Endodermal cell (in vitro differentiated cells): ENCODE measurements around the gene CACTIN. TPM values are rescaled to one million over a fixed set of nuclear protein-coding genes. Genes with fewer than 3 reads are reported as not detected.

Experiments used
- DNase-seq: peaks from one replicate; pipeline ENCODE4 v3.0.0-alpha.2; 2017
- H3K27ac ChIP-seq: 2 replicates; pipeline ENCODE4 v1.5.1; 2013; ENCODE audit warnings: mild to moderate bottlenecking, low read depth, low read length, moderate library complexity
- H3K27me3 ChIP-seq: 2 replicates; pipeline ENCODE4 v1.6.1; 2013; ENCODE audit warnings: mild to moderate bottlenecking, low read length, moderate library complexity; ENCODE audit not compliant: insufficient read depth, control insufficient read depth, poor library complexity, severe bottlenecking
- H3K36me3 ChIP-seq: 2 replicates; pipeline ENCODE4 v1.7.0; 2013; ENCODE audit warnings: mild to moderate bottlenecking, low read length, moderate library complexity; ENCODE audit not compliant: control insufficient read depth, insufficient read depth
- H3K4me1 ChIP-seq: one replicate; pipeline ENCODE4 v1.7.0; 2013; ENCODE audit warnings: low read length; ENCODE audit not compliant: control insufficient read depth, insufficient read depth
- H3K4me3 ChIP-seq: 2 replicates; pipeline ENCODE4 v1.5.1; 2013; ENCODE audit warnings: mild to moderate bottlenecking, low read length, moderate library complexity
- H3K9ac ChIP-seq: 2 replicates; pipeline ENCODE4 v1.6.1; 2013; ENCODE audit warnings: mild to moderate bottlenecking, low read length, moderate library complexity; ENCODE audit not compliant: poor library complexity, severe bottlenecking; ENCODE audit errors: extremely low read depth
- H3K9me3 ChIP-seq: 2 replicates; pipeline ENCODE4 v1.6.1; 2013; ENCODE audit warnings: mild to moderate bottlenecking, low read length, moderate library complexity; ENCODE audit not compliant: control insufficient read depth
- H3K27ac Mint-ChIP-seq: 2 replicates; pipeline ENCODE4 v1.8.0; 2020; ENCODE audit warnings: mixed read lengths
- H3K27me3 Mint-ChIP-seq: 2 replicates; pipeline ENCODE4 v1.8.0; 2021; ENCODE audit warnings: mild to moderate bottlenecking, mixed read lengths; ENCODE audit not compliant: insufficient read depth
- H3K36me3 Mint-ChIP-seq: 2 replicates; pipeline ENCODE4 v1.8.0; 2020; ENCODE audit warnings: low read depth, mixed read lengths
- H3K4me1 Mint-ChIP-seq: 2 replicates; pipeline ENCODE4 v1.8.0; 2020; ENCODE audit warnings: mixed read lengths
- H3K4me3 Mint-ChIP-seq: 2 replicates; pipeline ENCODE4 v1.8.0; 2020; ENCODE audit warnings: mild to moderate bottlenecking, moderate library complexity, mixed read lengths
- H3K9me3 Mint-ChIP-seq: 2 replicates; pipeline ENCODE4 v1.8.0; 2020; ENCODE audit warnings: mild to moderate bottlenecking, mixed read lengths
- WGBS, 2 experiments: methylation state at CpG; one replicate each; pipeline versions ENCODE4 v1.1.5 to v1.1.7; 2013; ENCODE audit warnings: missing lambda C conversion rate in 2 of 2, mixed read lengths in 1 of 2; ENCODE audit not compliant: insufficient coverage in 1 of 2, insufficient read length in 1 of 2; 5-methylcytosine and 5-hydroxymethylcytosine counted together
- total RNA-seq, 2 donors: library from RNA; stranded (reverse); fragmentation: NEBNext Ultra II Directional in 1 of 2; extraction: Animal tissue kit (Norgen Biotek cat#: 25700) in 1 of 2; gene quantifications; 2 replicates in 1 of 2; 3 replicates in 1 of 2; pipeline ENCODE4 v1.2.1, GENCODE V29; 2021
- TF ChIP-seq, protein P1 (sequence below): fragments of 200-600 bp; sonication (generic); conservative IDR thresholded peaks from 2 replicates; pipeline ENCODE4 v1.5.0; 2021; ENCODE audit warnings: antibody characterized with exemption, mild to moderate bottlenecking

CACTIN gene
- total RNA-seq, 2 donors from 2014 or later, result 31.5 to 33.5 TPM

DNA sequence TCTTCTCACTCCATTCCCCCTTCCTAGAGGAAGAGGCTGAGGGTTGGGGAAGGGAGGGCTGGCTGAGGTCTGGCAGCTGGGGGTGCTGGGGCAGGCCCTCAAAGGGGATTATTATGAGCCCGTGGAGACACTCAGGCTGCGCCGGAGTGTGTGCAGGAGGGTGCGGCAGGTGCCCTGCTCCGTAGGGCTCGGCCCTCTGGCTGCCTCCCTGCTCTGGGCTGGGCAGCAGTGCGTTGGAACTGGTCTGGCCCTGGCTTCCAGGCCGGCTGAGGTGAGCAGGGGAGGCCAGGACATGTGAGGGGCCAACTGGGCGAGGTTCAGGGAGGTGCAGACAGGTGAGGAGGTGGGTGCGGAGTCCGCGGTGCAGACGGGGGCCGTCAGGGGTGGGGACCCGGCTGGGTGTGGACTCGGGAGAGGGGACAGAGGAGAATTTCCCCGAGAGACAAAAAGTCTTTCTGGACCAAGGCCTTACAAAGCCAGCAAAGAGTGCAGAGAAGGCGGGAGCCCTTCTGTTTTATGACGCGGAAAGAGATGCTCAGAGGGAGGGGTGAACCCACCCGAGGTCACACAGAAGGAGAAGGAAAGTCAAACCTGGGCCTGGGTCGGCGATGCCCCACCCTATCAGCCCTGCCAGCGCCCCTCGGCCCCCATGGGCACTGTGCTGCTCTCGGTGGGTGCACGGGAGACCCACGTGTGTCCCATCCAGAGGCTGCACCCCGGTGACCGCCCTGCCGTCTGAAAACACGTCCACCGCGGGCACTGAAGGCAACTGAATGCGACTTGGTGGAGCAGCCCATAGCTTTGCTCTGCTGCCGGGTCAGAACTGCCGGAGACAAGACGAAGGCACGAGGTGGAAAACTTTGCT, 42.7 kb upstream of the CACTIN start:
- H3K27me3 ChIP-seq, result no peaks in the 10 kb centered on the region
- no peak overlapping the region for H3K4me3 ChIP-seq
- Mint-ChIP-seq H3K4me3 (no peak overlapping the region), H3K9me3 (no peaks in the 10 kb centered on the region), H3K27me3 (no peaks in the 10 kb centered on the region), H3K4me1 (peaks cover 11% of the 10 kb centered on the region), H3K27ac (peak overlapping the region; percentile 44), H3K36me3 (peaks cover 3% of the 10 kb centered on the region)
- TF ChIP-seq, protein P1, sequence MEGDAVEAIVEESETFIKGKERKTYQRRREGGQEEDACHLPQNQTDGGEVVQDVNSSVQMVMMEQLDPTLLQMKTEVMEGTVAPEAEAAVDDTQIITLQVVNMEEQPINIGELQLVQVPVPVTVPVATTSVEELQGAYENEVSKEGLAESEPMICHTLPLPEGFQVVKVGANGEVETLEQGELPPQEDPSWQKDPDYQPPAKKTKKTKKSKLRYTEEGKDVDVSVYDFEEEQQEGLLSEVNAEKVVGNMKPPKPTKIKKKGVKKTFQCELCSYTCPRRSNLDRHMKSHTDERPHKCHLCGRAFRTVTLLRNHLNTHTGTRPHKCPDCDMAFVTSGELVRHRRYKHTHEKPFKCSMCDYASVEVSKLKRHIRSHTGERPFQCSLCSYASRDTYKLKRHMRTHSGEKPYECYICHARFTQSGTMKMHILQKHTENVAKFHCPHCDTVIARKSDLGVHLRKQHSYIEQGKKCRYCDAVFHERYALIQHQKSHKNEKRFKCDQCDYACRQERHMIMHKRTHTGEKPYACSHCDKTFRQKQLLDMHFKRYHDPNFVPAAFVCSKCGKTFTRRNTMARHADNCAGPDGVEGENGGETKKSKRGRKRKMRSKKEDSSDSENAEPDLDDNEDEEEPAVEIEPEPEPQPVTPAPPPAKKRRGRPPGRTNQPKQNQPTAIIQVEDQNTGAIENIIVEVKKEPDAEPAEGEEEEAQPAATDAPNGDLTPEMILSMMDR, result no peak
- WGBS, 2 experiments, result 90 to 93% methylated on average over 30 to 39 of the region's 39 CpGs
- no peaks in the 10 kb centered on the region for H3K4me1 ChIP-seq
- no peak overlapping the region for H3K9ac ChIP-seq
- peak overlapping the region; percentile 36 for H3K27ac ChIP-seq
- peaks cover 5% of the 10 kb centered on the region for H3K36me3 ChIP-seq
- DNase-seq, result peak; percentile 43
- no peaks in the 10 kb centered on the region for H3K9me3 ChIP-seq

DNA sequence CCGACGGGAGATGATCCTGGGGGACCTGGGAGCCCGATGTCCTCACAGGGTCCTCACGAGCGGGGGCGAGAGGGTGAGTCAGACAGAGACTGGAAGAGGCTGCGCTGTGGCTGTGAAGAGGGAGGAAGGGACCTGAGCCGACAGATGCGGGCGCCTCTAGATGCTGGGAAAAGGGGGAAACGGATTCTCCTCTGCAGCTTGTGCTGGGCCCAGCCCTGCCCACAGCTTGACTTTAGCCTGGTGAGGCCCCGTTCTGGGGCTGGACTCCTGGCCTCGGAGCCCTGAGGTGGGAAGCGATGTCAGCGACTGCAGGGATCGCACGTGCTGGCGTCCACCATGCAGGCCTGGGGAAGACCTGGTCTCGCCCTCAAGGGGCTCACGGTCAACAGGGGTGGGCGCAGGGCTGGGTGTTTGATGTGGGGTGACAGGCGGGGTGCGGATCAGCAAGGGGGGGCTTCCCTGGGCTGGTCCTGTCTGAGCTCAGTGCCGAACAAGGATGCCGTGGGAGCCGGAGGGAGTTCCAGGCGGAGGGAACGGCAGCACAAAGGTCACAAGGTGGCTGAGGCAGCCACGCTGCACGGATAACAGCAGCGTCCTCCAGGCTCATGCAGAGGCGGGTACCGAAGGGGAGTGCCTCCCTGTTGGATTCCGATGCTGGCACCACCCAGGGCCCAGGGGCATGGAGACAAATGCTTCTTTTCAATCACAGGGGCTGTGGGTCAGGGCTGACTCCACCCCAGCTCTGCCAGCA, 41.9 kb upstream of the CACTIN start:
- Mint-ChIP-seq H3K9me3 (no peaks in the 10 kb centered on the region), H3K36me3 (peaks cover 10% of the 10 kb centered on the region), H3K4me3 (no peak overlapping the region), H3K27me3 (no peaks in the 10 kb centered on the region), H3K4me1 (peaks cover 11% of the 10 kb centered on the region), H3K27ac (peak overlapping the region; percentile 58)
- Histone ChIP-seq H3K9ac (no peak overlapping the region), H3K4me1 (no peaks in the 10 kb centered on the region), H3K27ac (peak overlapping the region; percentile 66), H3K4me3 (no peak overlapping the region), H3K27me3 (no peaks in the 10 kb centered on the region), H3K9me3 (no peaks in the 10 kb centered on the region), H3K36me3 (peaks cover 13% of the 10 kb centered on the region)
- TF ChIP-seq, protein P1, result no peak
- WGBS, 2 experiments, result 83 to 91% methylated on average over 24 to 34 of the region's 34 CpGs
- DNase-seq, result no peak

- H3K36me3 ChIP-seq, result peaks cover 13% of the 10 kb centered on the region
- Mint-ChIP-seq H3K9me3 (no peaks in the 10 kb centered on the region), H3K4me3 (no peak overlapping the region), H3K36me3 (peaks cover 15% of the 10 kb centered on the region), H3K4me1 (peaks cover 9% of the 10 kb centered on the region), H3K27ac (no peak overlapping the region), H3K27me3 (no peaks in the 10 kb centered on the region)
- no peak overlapping the region for H3K9ac ChIP-seq
- H3K4me3 ChIP-seq, result no peak overlapping the region
- H3K9me3 ChIP-seq, result no peaks in the 10 kb centered on the region
- 94 to 97% methylated on average over 12 to 17 of the region's 17 CpGs for WGBS, 2 experiments
- TF ChIP-seq, protein P1, result no peak
- no peak for DNase-seq
- H3K27me3 ChIP-seq, result no peaks in the 10 kb centered on the region
- H3K27ac ChIP-seq, result peak overlapping the region; percentile 66
- H3K4me1 ChIP-seq, result no peaks in the 10 kb centered on the region
Observed at GRCh38 chr19:3667766-3668165, 41.2 kb upstream of the CACTIN start.
